AG09319 (cell line): ENCODE results near the gene SUMO2.

ENCODE experiments used
- DNase-seq: peaks from one replicate; pipeline ENCODE4 v3.0.0-alpha.2; 2010; ENCODE audit warnings: low read depth; ENCODE audit errors: extremely low read depth
- CTCF ChIP-seq: IDR thresholded peaks from 2 replicates; pipeline ENCODE4 v1.5.1; 2011; ENCODE audit warnings: low read depth, mild to moderate bottlenecking, inconsistent platforms, low read length, moderate library complexity

The SUMO2 gene

GRCh38 chr17:75199886-75200618, 17.3 kb upstream of the SUMO2 start:
- no peak for DNase-seq
- no peak for TF ChIP-seq CTCF

GRCh38 chr17:75194879-75195278, 12.1 kb upstream of the SUMO2 start:
- TF ChIP-seq CTCF: no peak
- DNase-seq: no peak

- no peak for DNase-seq
- TF ChIP-seq CTCF: no peak
Measured at GRCh38 chr17:75191584-75191983, 8.8 kb upstream of the SUMO2 start.

GRCh38 chr17:75188614-75189013, 5.9 kb upstream of the SUMO2 start:
- TF ChIP-seq CTCF: no peak

GRCh38 chr17:75183999-75184884, 1.5 kb upstream of the SUMO2 start:
- no peak for DNase-seq
- no peak for TF ChIP-seq CTCF

More at GRCh38 chr17:75188614-75189013, 5.9 kb upstream of the SUMO2 start:
- DNase-seq: no peak

GRCh38 chr17:75182319-75182568, 515 bp downstream of the SUMO2 start:
- DNase-seq: no peak

More at GRCh38 chr17:75182319-75182568, 515 bp downstream of the SUMO2 start:
- TF ChIP-seq CTCF: no peak
